ENCODE data around the gene STRAP. TPM values are rescaled to one million over a fixed set of nuclear protein-coding genes. Genes with fewer than 3 reads are reported as not detected.
A peak's percentile ranks its signal among the peaks of the same experiment; 100 is the strongest.

Gene STRAP
- polyA plus RNA-seq, 2 donors: 65.5 to 80.7 TPM

DNA sequence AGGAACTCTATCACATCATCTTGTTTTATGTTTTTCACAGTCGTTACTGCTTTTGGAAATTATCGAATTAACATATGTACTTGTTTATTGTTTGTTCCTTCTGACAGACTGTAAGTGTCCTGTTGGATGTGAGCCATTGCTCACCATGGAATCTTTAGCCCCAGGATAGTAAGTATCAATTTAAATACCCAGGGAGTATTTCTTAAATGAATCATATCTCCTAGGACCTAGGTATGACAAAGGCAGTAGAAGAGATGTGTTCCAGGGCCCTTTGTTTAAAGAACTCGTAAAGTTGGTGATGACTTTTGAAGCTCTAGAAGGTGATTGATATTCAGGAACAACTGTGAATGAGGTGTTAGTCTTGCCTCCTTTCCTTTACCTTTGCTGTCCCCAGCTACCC, 30.3 kb upstream of the STRAP start:
- Histone ChIP-seq H3K27ac (ENCODE audit: low read depth in 2 of 2, low read length in 1 of 2) (no peak overlapping the region), H3K4me3 (ENCODE audit: low read depth in 1 of 2, low read length in 2 of 2) (no peak overlapping the region), H3K27me3 (ENCODE audit: control insufficient read depth in 1 of 2, insufficient read depth in 2 of 2, low read length in 2 of 2) (no peaks in the 10 kb centered on the region), H3K36me3 (ENCODE audit: control insufficient read depth in 2 of 2, insufficient read depth in 2 of 2, low read length in 1 of 2) (no peaks in the 10 kb centered on the region), H3K9me3 (ENCODE audit: control insufficient read depth in 2 of 2, insufficient read depth in 1 of 2, low read depth in 1 of 2, low read length in 1 of 2) (no peaks in the 10 kb centered on the region), H3K4me1 (ENCODE audit: control insufficient read depth in 2 of 2, insufficient read depth in 2 of 2, low read length in 1 of 2) (no peaks in the 10 kb centered on the region)
- 75 to 76% methylated on average over 3 of the region's 3 CpGs for WGBS, 2 donors

DNA sequence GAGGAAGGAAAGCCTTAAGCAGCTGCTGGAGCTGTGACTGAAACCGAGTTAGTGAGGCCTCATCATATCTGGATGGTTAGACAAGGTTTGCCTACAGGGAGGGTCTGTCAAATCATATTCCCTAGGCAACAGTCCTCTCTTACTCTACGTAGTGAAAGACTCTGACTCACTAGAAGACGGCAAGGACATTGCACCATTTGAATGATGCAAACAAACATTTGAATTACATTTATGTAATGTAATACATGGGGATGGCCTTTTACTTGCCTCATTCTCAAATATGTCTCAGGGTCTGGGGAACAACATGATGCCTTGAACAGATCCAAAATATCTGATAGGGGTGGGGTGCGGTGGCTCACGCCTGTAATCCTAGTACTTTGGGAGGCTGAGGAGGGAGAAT, 29.8 kb upstream of the STRAP start:
- Histone ChIP-seq H3K4me3 (ENCODE audit: low read depth in 1 of 2, low read length in 2 of 2) (no peak overlapping the region), H3K36me3 (ENCODE audit: control insufficient read depth in 2 of 2, insufficient read depth in 2 of 2, low read length in 1 of 2) (no peaks in the 10 kb centered on the region), H3K27me3 (ENCODE audit: control insufficient read depth in 1 of 2, insufficient read depth in 2 of 2, low read length in 2 of 2) (no peaks in the 10 kb centered on the region), H3K27ac (ENCODE audit: low read depth in 2 of 2, low read length in 1 of 2) (no peak overlapping the region), H3K9me3 (ENCODE audit: control insufficient read depth in 2 of 2, insufficient read depth in 1 of 2, low read depth in 1 of 2, low read length in 1 of 2) (no peaks in the 10 kb centered on the region), H3K4me1 (ENCODE audit: control insufficient read depth in 2 of 2, insufficient read depth in 2 of 2, low read length in 1 of 2) (no peaks in the 10 kb centered on the region)
- 88 to 90% methylated on average over 5 of the region's 5 CpGs for WGBS, 2 donors

DNA sequence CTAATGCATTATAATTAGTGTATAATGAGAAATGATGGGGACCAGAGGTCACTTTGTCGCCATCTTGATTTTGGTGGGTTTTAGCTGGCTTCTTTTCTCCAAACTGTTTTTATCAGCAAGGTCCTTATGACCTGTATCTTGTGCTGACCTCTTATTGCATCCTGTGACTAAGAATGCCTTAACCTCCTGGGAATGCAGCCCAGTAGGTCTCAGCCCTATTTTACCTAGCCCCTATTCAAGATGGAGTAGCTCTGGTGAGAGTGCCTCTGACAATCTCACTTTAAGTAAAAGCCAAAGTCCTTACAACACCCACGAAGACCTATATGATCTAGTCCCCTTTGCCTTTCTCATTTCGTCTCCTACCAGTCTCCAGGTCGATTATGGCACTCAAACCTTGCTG, 28.3 kb upstream of the STRAP start:
- 81 to 82% methylated on average over 4 of the region's 4 CpGs for WGBS, 2 donors
- H3K4me1 ChIP-seq (ENCODE audit: control insufficient read depth in 2 of 2, insufficient read depth in 2 of 2, low read length in 1 of 2): no peaks in the 10 kb centered on the region

DNA sequence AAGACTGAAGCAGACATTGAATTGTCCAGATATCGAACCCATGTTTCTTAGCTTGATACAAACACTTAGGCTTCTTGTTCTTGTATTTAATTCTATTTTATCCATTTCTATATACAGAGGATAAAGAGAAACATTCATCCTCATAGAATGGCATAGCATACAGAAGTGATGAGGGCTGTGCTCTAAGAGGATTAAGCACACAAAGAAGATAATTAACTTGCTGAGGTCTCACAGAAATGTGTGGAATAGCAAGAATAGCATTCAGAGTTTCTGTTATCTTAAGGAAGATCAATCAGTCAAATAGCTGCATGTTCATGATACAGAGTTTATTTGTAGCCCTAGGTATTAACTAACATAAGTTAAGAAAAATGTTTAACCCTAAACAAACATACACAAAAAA, 27.3 kb upstream of the STRAP start:
- 63 to 83% methylated on average over 1 of the region's 1 CpG for WGBS, 2 donors
- Histone ChIP-seq H3K27me3 (ENCODE audit: control insufficient read depth in 1 of 2, insufficient read depth in 2 of 2, low read length in 2 of 2) (no peaks in the 10 kb centered on the region), H3K27ac (ENCODE audit: low read depth in 2 of 2, low read length in 1 of 2) (no peak overlapping the region), H3K4me1 (ENCODE audit: control insufficient read depth in 2 of 2, insufficient read depth in 2 of 2, low read length in 1 of 2) (no peaks in the 10 kb centered on the region), H3K36me3 (ENCODE audit: control insufficient read depth in 2 of 2, insufficient read depth in 2 of 2, low read length in 1 of 2) (no peaks in the 10 kb centered on the region), H3K4me3 (ENCODE audit: low read depth in 1 of 2, low read length in 2 of 2) (no peak overlapping the region), H3K9me3 (ENCODE audit: control insufficient read depth in 2 of 2, insufficient read depth in 1 of 2, low read depth in 1 of 2, low read length in 1 of 2) (no peaks in the 10 kb centered on the region)

More for the DNA sequence above, 28.3 kb upstream of the STRAP start:
- H3K4me3 ChIP-seq (ENCODE audit: low read depth in 1 of 2, low read length in 2 of 2): no peak overlapping the region
- H3K27ac ChIP-seq (ENCODE audit: low read depth in 2 of 2, low read length in 1 of 2): no peak overlapping the region
- no peaks in the 10 kb centered on the region for H3K9me3 ChIP-seq (ENCODE audit: control insufficient read depth in 2 of 2, insufficient read depth in 1 of 2, low read depth in 1 of 2, low read length in 1 of 2)
- no peaks in the 10 kb centered on the region for H3K27me3 ChIP-seq (ENCODE audit: control insufficient read depth in 1 of 2, insufficient read depth in 2 of 2, low read length in 2 of 2)
- no peaks in the 10 kb centered on the region for H3K36me3 ChIP-seq (ENCODE audit: control insufficient read depth in 2 of 2, insufficient read depth in 2 of 2, low read length in 1 of 2)

- Histone ChIP-seq H3K9me3 (ENCODE audit: control insufficient read depth in 2 of 2, insufficient read depth in 1 of 2, low read depth in 1 of 2, low read length in 1 of 2) (no peaks in the 10 kb centered on the region), H3K4me1 (ENCODE audit: control insufficient read depth in 2 of 2, insufficient read depth in 2 of 2, low read length in 1 of 2) (no peaks in the 10 kb centered on the region), H3K4me3 (ENCODE audit: low read depth in 1 of 2, low read length in 2 of 2) (no peak overlapping the region), H3K36me3 (ENCODE audit: control insufficient read depth in 2 of 2, insufficient read depth in 2 of 2, low read length in 1 of 2) (no peaks in the 10 kb centered on the region), H3K27ac (ENCODE audit: low read depth in 2 of 2, low read length in 1 of 2) (no peak overlapping the region), H3K27me3 (ENCODE audit: control insufficient read depth in 1 of 2, insufficient read depth in 2 of 2, low read length in 2 of 2) (no peaks in the 10 kb centered on the region)
- 73 to 74% methylated on average over 1 of the region's 1 CpG for WGBS, 2 donors
Observed at GRCh38 chr12:15855646-15856045, 26.5 kb upstream of the STRAP start.

GRCh38 chr12:15856097-15856982, 25.8 kb upstream of the STRAP start:
- H3K4me1 ChIP-seq (ENCODE audit: control insufficient read depth in 2 of 2, insufficient read depth in 2 of 2, low read length in 1 of 2): no peaks in the 10 kb centered on the region
- WGBS, 2 donors: 41 to 44% methylated on average over 8 of the region's 8 CpGs
- no peaks in the 10 kb centered on the region for H3K36me3 ChIP-seq (ENCODE audit: control insufficient read depth in 2 of 2, insufficient read depth in 2 of 2, low read length in 1 of 2)
- H3K9me3 ChIP-seq (ENCODE audit: control insufficient read depth in 2 of 2, insufficient read depth in 1 of 2, low read depth in 1 of 2, low read length in 1 of 2): no peaks in the 10 kb centered on the region
- no peaks in the 10 kb centered on the region for H3K27me3 ChIP-seq (ENCODE audit: control insufficient read depth in 1 of 2, insufficient read depth in 2 of 2, low read length in 2 of 2)
- no peak overlapping the region for H3K4me3 ChIP-seq (ENCODE audit: low read depth in 1 of 2, low read length in 2 of 2)
- peak overlapping the region in 1 of 2 donors; percentile 18 for H3K27ac ChIP-seq (ENCODE audit: low read depth in 2 of 2, low read length in 1 of 2)

DNA sequence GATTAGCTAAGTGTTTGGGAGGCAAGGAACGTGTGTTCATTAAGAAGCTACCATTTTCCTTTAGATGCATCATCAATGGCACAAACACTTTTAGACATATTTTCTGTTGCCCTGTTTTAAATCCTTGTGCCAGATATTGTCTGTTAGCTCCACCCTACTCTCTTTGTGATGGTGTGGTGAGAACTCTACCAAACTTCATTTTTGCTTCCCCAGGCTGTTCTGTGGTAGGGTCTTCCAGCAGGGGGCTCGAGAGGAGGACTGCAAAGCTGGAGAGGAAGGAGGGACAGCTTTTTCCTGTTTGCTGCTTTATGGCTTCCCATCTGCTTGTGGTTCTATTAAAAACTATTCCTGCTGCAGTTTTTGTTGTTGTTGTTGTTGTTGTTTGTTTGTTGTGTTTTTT, 23.8 kb upstream of the STRAP start:
- WGBS, 2 donors: 48 to 61% methylated on average over 2 of the region's 2 CpGs
- Histone ChIP-seq H3K36me3 (ENCODE audit: control insufficient read depth in 2 of 2, insufficient read depth in 2 of 2, low read length in 1 of 2) (no peaks in the 10 kb centered on the region), H3K4me1 (ENCODE audit: control insufficient read depth in 2 of 2, insufficient read depth in 2 of 2, low read length in 1 of 2) (no peaks in the 10 kb centered on the region), H3K27ac (ENCODE audit: low read depth in 2 of 2, low read length in 1 of 2) (no peak overlapping the region), H3K4me3 (ENCODE audit: low read depth in 1 of 2, low read length in 2 of 2) (no peak overlapping the region), H3K9me3 (ENCODE audit: control insufficient read depth in 2 of 2, insufficient read depth in 1 of 2, low read depth in 1 of 2, low read length in 1 of 2) (no peaks in the 10 kb centered on the region), H3K27me3 (ENCODE audit: control insufficient read depth in 1 of 2, insufficient read depth in 2 of 2, low read length in 2 of 2) (no peaks in the 10 kb centered on the region)

DNA sequence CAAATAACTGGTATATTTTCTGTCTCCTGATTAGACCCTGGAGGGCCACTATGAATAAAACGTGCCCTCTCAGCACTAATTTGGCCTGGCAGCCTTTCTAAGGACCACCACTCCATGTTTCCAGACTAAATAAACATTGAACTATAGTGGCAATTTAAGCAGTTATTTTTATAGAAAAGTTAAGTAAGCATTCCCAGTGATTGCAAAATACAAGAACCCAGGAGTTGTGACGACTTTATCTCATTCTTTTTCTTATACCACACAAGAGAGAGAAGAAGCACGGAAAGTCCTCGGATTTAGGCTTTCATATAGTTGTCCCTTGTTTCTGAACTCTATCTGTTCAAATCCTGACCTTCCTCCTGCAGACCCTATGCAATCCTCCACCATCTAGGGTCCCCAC, 23.1 kb upstream of the STRAP start:
- 72 to 82% methylated on average over 4 of the region's 4 CpGs for WGBS, 2 donors
- H3K27me3 ChIP-seq (ENCODE audit: control insufficient read depth in 1 of 2, insufficient read depth in 2 of 2, low read length in 2 of 2): no peaks in the 10 kb centered on the region
- H3K27ac ChIP-seq (ENCODE audit: low read depth in 2 of 2, low read length in 1 of 2): no peak overlapping the region

DNA sequence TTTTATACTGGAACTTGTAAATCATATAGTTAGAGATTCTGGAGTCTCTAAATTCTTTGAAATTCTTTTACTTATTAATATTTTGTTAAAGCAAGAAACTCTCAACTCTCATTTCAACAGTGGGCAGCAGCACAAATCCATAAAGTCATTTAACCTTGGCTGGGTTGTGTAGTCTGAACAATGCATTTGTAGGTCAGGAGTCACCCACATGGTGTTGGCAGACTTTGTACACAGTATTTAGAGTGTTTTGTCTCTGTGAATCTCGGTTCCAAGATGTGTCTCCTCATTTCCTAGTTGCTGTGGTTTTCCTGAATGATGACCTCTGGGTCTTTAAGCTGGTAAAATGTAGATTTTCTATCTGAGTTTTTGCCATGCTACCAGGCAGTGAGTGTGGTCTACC, 20.8 kb upstream of the STRAP start:
- H3K4me3 ChIP-seq (ENCODE audit: low read depth in 1 of 2, low read length in 2 of 2): no peak overlapping the region
- no peaks in the 10 kb centered on the region for H3K27me3 ChIP-seq (ENCODE audit: control insufficient read depth in 1 of 2, insufficient read depth in 2 of 2, low read length in 2 of 2)
- WGBS, 2 donors: 20 to 30% methylated on average over 1 of the region's 1 CpG
- no peaks in the 10 kb centered on the region for H3K4me1 ChIP-seq (ENCODE audit: control insufficient read depth in 2 of 2, insufficient read depth in 2 of 2, low read length in 1 of 2)
- no peak overlapping the region for H3K27ac ChIP-seq (ENCODE audit: low read depth in 2 of 2, low read length in 1 of 2)
- no peaks in the 10 kb centered on the region for H3K9me3 ChIP-seq (ENCODE audit: control insufficient read depth in 2 of 2, insufficient read depth in 1 of 2, low read depth in 1 of 2, low read length in 1 of 2)
- no peaks in the 10 kb centered on the region for H3K36me3 ChIP-seq (ENCODE audit: control insufficient read depth in 2 of 2, insufficient read depth in 2 of 2, low read length in 1 of 2)

More for the DNA sequence above, 23.1 kb upstream of the STRAP start:
- Histone ChIP-seq H3K9me3 (ENCODE audit: control insufficient read depth in 2 of 2, insufficient read depth in 1 of 2, low read depth in 1 of 2, low read length in 1 of 2) (no peaks in the 10 kb centered on the region), H3K4me3 (ENCODE audit: low read depth in 1 of 2, low read length in 2 of 2) (no peak overlapping the region), H3K36me3 (ENCODE audit: control insufficient read depth in 2 of 2, insufficient read depth in 2 of 2, low read length in 1 of 2) (no peaks in the 10 kb centered on the region), H3K4me1 (ENCODE audit: control insufficient read depth in 2 of 2, insufficient read depth in 2 of 2, low read length in 1 of 2) (no peaks in the 10 kb centered on the region)

- WGBS, 2 donors: 83% methylated on average over 1 of the region's 1 CpG
- Histone ChIP-seq H3K4me1 (ENCODE audit: control insufficient read depth in 2 of 2, insufficient read depth in 2 of 2, low read length in 1 of 2) (no peaks in the 10 kb centered on the region), H3K9me3 (ENCODE audit: control insufficient read depth in 2 of 2, insufficient read depth in 1 of 2, low read depth in 1 of 2, low read length in 1 of 2) (no peaks in the 10 kb centered on the region)
Observed at GRCh38 chr12:15862840-15863239, 19.3 kb upstream of the STRAP start.

More at GRCh38 chr12:15862840-15863239, 19.3 kb upstream of the STRAP start:
- H3K27ac ChIP-seq (ENCODE audit: low read depth in 2 of 2, low read length in 1 of 2): no peak overlapping the region
- no peaks in the 10 kb centered on the region for H3K36me3 ChIP-seq (ENCODE audit: control insufficient read depth in 2 of 2, insufficient read depth in 2 of 2, low read length in 1 of 2)
- H3K27me3 ChIP-seq (ENCODE audit: control insufficient read depth in 1 of 2, insufficient read depth in 2 of 2, low read length in 2 of 2): no peaks in the 10 kb centered on the region
- no peak overlapping the region for H3K4me3 ChIP-seq (ENCODE audit: low read depth in 1 of 2, low read length in 2 of 2)
